Measurements from ENCODE around the gene RAB11FIP4.

RAB11FIP4 gene

DNA sequence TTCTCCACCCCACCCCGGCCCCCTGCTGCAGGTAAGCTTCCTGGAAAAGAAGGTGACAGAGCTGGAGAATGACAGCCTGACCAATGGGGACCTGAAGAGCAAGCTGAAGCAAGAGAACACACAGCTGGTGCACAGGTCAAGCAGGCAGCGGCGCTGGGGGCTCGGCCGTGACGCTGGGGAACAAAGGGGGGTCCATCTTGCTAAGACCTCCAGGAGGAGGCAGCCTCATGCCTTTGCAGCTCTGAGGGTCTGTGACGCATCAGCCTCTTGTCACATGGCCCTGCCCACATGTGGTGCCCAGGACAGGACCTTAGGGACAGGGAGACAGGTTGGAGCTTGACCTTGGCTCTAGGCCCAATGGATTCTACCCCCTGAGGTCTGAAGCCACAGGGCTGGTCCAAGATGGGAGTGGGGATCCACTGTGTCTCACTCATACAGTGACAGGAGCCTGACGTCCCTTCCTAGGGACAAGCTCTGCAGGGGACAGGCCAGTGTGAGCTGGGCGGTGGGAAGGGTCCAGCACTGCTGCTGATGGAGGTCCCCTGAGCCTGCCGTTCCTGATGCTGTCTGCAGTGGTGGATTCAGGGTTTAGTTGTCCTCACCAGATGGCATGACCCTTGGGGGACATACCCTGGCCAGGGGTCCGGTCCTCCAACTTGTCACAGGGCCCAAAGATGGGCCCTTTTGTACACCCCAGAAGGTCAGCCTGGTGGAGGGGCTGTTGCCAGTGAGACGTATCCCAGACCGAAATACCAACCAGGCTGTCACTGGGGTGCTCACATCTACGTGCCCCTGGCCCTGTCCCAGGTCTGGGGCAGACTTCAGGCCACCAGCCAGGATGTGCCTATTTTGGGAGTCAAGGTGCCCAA lies 132.6 kb downstream of the RAB11FIP4 start:
- DNase-seq (ENCODE audit: low read depth): no peak
- TF ChIP-seq CTCF (IDR thresholded peaks at IDR 0.05; ENCODE audit: low read depth, low read length): no peak
- TF ChIP-seq MYC (IDR thresholded peaks at IDR 0.05; ENCODE audit: low read depth, low read length): no peak
- no peak for TF ChIP-seq POLR2A (IDR thresholded peaks at IDR 0.05; ENCODE audit: extremely low read depth, insufficient read length)
- TF ChIP-seq MAX (IDR thresholded peaks at IDR 0.05; ENCODE audit: low read depth, low read length): no peak
- H3K4me3 ChIP-seq (ENCODE audit: low read depth, low read length): no peak overlapping the region

DNA sequence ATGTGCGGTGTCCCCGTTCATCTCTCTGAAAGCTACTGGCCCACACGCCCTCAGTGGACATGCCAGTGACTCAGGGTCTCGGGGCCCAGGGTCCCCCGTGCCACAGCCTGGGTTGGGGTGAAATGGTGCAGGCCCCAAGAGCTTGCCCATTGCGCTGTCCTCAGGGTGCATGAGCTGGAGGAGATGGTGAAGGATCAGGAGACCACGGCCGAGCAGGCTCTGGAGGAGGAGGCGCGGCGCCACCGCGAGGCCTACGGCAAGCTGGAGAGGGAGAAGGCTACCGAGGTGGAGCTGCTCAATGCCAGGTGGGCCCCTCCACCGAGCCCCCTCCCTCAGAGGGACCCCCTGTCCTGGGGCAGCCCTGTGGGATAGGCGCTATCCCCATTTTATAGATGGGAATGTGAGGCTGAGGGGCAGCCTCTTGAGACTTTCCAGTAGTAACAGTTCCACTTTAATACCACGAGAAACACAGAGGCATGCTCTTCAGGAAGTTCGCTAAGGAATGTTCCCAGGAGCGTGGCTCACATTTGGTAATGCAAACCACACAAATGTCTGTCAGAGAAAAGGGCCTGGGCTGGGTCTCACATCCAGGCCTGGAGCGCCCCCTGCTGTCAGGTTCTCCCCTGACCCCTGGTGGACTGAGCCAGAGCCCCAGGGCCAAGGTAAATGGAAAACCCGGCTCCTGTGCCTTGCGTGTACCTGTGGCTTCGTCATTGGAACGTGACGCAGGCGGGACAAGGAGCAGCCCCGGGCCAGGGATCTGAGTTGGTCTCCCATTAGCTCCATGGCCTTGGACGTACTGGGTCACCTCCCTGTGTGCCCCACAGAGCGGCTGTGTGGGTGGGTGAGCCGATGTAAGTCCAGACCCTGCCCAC lies 133.7 kb downstream of the RAB11FIP4 start:
- peak; percentile 39 for TF ChIP-seq MAX (IDR thresholded peaks at IDR 0.05; ENCODE audit: low read depth, low read length)
- peak; percentile 46; the same call in 1 of the 2 replicates for TF ChIP-seq MYC (IDR thresholded peaks at IDR 0.05; ENCODE audit: low read depth, low read length)
- TF ChIP-seq POLR2A (IDR thresholded peaks at IDR 0.05; ENCODE audit: extremely low read depth, insufficient read length): no peak
- TF ChIP-seq CTCF (IDR thresholded peaks at IDR 0.05; ENCODE audit: low read depth, low read length): peak; percentile 93
- H3K4me3 ChIP-seq (ENCODE audit: low read depth, low read length): no peak overlapping the region
- peak; percentile 84 for DNase-seq (ENCODE audit: low read depth)

DNA sequence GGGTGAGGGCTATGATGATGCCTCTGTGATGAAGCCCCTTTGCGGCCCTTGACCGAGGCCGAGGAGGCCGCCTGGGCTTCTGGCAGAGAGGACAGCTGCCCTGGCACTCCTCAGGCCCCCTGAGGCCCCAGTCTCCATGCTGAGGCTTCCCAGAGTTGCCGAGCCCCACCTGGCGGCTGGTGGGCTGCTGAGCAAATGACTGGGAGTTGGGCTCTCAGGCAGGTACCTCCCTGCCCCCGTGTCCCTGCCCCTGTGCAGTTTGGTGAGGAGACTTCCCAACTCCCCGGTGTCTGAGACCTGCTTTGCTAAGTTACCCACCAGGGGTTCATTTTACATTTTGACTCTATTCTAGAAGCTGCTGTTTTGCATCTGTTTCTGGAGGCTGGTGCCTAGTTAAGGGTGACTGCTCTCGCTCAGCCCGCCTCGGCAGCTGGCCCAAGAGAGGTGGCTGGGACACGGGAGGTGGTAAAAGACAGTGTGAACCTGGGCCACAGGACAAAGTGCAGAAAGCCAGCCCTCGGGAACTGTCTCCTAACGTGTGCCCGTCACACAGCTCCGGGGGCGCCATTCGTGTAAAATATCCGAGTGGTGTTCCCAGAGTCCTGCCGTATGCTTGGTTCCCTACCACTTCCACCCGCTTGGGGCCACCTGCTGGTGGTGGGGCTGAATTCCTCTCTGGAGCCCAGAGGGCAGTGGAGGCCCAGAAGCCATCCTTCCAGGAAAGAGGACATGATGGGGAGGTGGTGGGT lies 134.5 kb downstream of the RAB11FIP4 start:
- TF ChIP-seq MYC (IDR thresholded peaks at IDR 0.05; ENCODE audit: low read depth, low read length) (no peak), MAX (IDR thresholded peaks at IDR 0.05; ENCODE audit: low read depth, low read length) (no peak), POLR2A (IDR thresholded peaks at IDR 0.05; ENCODE audit: extremely low read depth, insufficient read length) (no peak), CTCF (IDR thresholded peaks at IDR 0.05; ENCODE audit: low read depth, low read length) (no peak)
- DNase-seq (ENCODE audit: low read depth): no peak
- no peak overlapping the region for H3K4me3 ChIP-seq (ENCODE audit: low read depth, low read length)

DNA sequence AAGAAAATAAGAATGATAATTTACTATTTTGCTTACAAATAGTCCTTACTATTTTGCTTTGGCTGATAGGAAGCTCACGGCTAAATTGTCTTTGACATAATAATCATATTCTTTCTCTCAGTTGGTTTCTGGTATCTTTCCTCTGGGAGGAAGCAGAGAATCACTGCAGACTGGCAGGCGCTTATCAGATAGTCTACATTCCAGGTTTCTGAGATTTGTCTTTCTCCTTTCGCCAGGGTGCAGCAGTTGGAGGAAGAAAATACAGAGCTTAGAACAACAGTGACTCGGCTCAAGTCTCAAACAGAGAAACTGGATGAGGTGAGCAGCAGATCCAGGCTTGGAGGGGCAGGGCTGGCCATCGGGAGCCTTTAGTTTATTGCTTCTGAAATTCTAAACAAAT lies 136.1 kb downstream of the RAB11FIP4 start:
- no peak overlapping the region for H3K4me3 ChIP-seq (ENCODE audit: low read depth, low read length)
- TF ChIP-seq MYC (IDR thresholded peaks at IDR 0.05; ENCODE audit: low read depth, low read length): no peak
- no peak for TF ChIP-seq POLR2A (IDR thresholded peaks at IDR 0.05; ENCODE audit: extremely low read depth, insufficient read length)
- TF ChIP-seq CTCF (IDR thresholded peaks at IDR 0.05; ENCODE audit: low read depth, low read length): no peak
- no peak for TF ChIP-seq MAX (IDR thresholded peaks at IDR 0.05; ENCODE audit: low read depth, low read length)
- DNase-seq (ENCODE audit: low read depth): no peak

GRCh38 chr17:31528291-31528874 lies 136.9 kb downstream of the RAB11FIP4 start:
- no peak overlapping the region for H3K4me3 ChIP-seq (ENCODE audit: low read depth, low read length)
- DNase-seq (ENCODE audit: low read depth): no peak
- TF ChIP-seq CTCF (IDR thresholded peaks at IDR 0.05; ENCODE audit: low read depth, low read length) (no peak), MAX (IDR thresholded peaks at IDR 0.05; ENCODE audit: low read depth, low read length) (no peak), MYC (IDR thresholded peaks at IDR 0.05; ENCODE audit: low read depth, low read length) (no peak), POLR2A (IDR thresholded peaks at IDR 0.05; ENCODE audit: extremely low read depth, insufficient read length) (no peak)

All from NB4 (cell line).